CD4-positive, alpha-beta memory T cell (primary cell): ENCODE results near the gene MTPN. TPM values are rescaled to one million over a fixed set of nuclear protein-coding genes. Genes with fewer than 3 reads are reported as not detected.

Experiments
- CTCF ChIA-PET: fragments of 350-600 bp; sonication (Branson Sonifier 250); formaldehyde crosslinking; loops from one replicate; lab custom pipeline; 2021; ENCODE audit warnings: inconsistent platforms; ENCODE audit not compliant: partially characterized antibody; lab: Charles Lee
- POLR2A ChIA-PET: fragments of 350-600 bp; sonication (Branson Sonifier 250); formaldehyde crosslinking; loops from one replicate; lab custom pipeline; 2021; ENCODE audit not compliant: partially characterized antibody; lab: Charles Lee
- DNase-seq, 5 donors: peaks; one replicate each; pipeline versions ENCODE4 v3.0.0 to v3.0.0-alpha.2; 2020 to 2022; ENCODE audit warnings: mixed read lengths in 1 of 5
- H3K27ac ChIP-seq: one replicate; pipeline ENCODE4 v1.7.0; 2013; ENCODE audit warnings: low read depth, low read length
- H3K27me3 ChIP-seq: 2 replicates; pipeline ENCODE4 v1.7.0; 2013; ENCODE audit warnings: mild to moderate bottlenecking, low read length, moderate library complexity; ENCODE audit not compliant: insufficient read depth
- H3K36me3 ChIP-seq: 2 replicates; pipeline ENCODE4 v1.7.0; 2013; ENCODE audit warnings: mild to moderate bottlenecking, low read length, moderate library complexity; ENCODE audit not compliant: insufficient read depth
- H3K4me1 ChIP-seq: 2 replicates; pipeline ENCODE4 v1.7.0; 2013; ENCODE audit warnings: mild to moderate bottlenecking, low read length, moderate library complexity; ENCODE audit not compliant: insufficient read depth
- H3K4me3 ChIP-seq, 2 donors: one replicate each; pipeline ENCODE4 v1.7.0; 2013; ENCODE audit warnings: low read length in 2 of 2, mild to moderate bottlenecking in 1 of 2
- H3K9me3 ChIP-seq, 2 donors: one replicate each; pipeline ENCODE4 v1.7.0; 2013; ENCODE audit warnings: low read length in 2 of 2, control low read depth in 1 of 2; ENCODE audit not compliant: control insufficient read depth in 1 of 2
- H3K27ac Mint-ChIP-seq, 7 donors: one replicate each; pipeline ENCODE4 v1.8.0; 2020 to 2021; ENCODE audit warnings: mixed read lengths in 7 of 7, mild to moderate bottlenecking in 6 of 7, inconsistent platforms in 3 of 7, moderate library complexity in 3 of 7
- H3K27me3 Mint-ChIP-seq, 2 donors: one replicate each; pipeline ENCODE4 v1.8.0; 2020 to 2021; ENCODE audit warnings: mixed read lengths in 2 of 2
- H3K36me3 Mint-ChIP-seq, 2 donors: one replicate each; pipeline ENCODE4 v1.8.0; 2020 to 2021; ENCODE audit warnings: mixed read lengths in 2 of 2, inconsistent platforms in 1 of 2, mild to moderate bottlenecking in 1 of 2
- H3K4me1 Mint-ChIP-seq, 4 donors: one replicate each; pipeline ENCODE4 v1.8.0; 2020 to 2021; ENCODE audit warnings: mixed read lengths in 4 of 4, mild to moderate bottlenecking in 1 of 4
- H3K4me3 Mint-ChIP-seq, 8 donors: one replicate each; pipeline ENCODE4 v1.8.0; 2020 to 2021; ENCODE audit warnings: mixed read lengths in 8 of 8, mild to moderate bottlenecking in 7 of 8, moderate library complexity in 6 of 8, inconsistent platforms in 3 of 8
- H3K9me3 Mint-ChIP-seq, 8 donors: one replicate each; pipeline ENCODE4 v1.8.0; 2020 to 2021; ENCODE audit warnings: mixed read lengths in 8 of 8, mild to moderate bottlenecking in 5 of 8, inconsistent platforms in 3 of 8, moderate library complexity in 1 of 8
- intact Hi-C: fragments of 100-400 bp; cut with micrococcal nuclease; formaldehyde crosslinking; loops from one replicate; pipeline ENCODE4 v1.15.1; 2023
- polyA plus RNA-seq, 2 donors: library from polyadenylated mRNA; unstranded; fragments of 300-500 nt; fragmentation: Illumina TruSeq; gene quantifications; one replicate each; pipeline ENCODE4 v1.2.3, GENCODE V29; 2021
- total RNA-seq, 2 experiments: library from RNA; stranded (reverse); gene quantifications; one replicate each; pipeline ENCODE4 v1.2.3, GENCODE V29; 2021

MTPN gene
- total and polyA plus RNA-seq, 4 experiments from 2014 or later, result 63.6 to 105 (median 83.8) TPM

DNA sequence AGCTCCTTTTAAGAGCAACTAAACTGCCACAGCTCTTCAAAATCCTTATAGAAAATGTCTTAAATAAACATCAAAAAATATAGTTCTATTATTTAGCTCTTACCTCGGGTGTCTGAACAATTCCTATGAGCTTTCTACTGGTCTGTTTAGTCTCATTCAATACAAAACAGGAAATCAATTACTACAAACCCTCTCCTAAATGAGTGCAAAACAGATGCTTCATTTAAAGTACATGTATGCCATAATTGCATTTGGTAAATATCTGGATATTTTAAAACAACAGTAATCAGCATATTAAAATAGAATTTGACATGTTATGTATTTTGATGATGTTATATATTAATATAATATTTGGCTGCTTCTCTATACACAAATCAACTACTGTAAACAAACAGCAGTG is 38.5 kb upstream of the MTPN start:
- Histone ChIP-seq H3K27ac (no peak overlapping the region), H3K4me3 (no peak overlapping the region), H3K9me3 (no peaks in the 10 kb centered on the region), H3K4me1 (no peaks in the 10 kb centered on the region), H3K36me3 (no peaks in the 10 kb centered on the region), H3K27me3 (no peaks in the 10 kb centered on the region)
- H3K27ac Mint-ChIP-seq, result no peak overlapping the region
- no peaks in the 10 kb centered on the region for H3K36me3 Mint-ChIP-seq
- ChIA-PET POLR2A (no interaction called here), CTCF (interaction anchor here (1.7 to 2.0 kb wide), 2 partner anchors 11 to 215 kb away, joined by 4 to 10 read pairs; no protein-coding TSS in a partner anchor)
- peaks cover 0 to 8% (median 4%) of the 10 kb centered on the region in 4 donors for H3K4me1 Mint-ChIP-seq
- no peak overlapping the region for H3K4me3 Mint-ChIP-seq
- no peaks in the 10 kb centered on the region for H3K9me3 Mint-ChIP-seq
- H3K27me3 Mint-ChIP-seq, result no peaks in the 10 kb centered on the region
- DNase-seq, result no peak
- intact Hi-C loops, result no loop called here

DNA sequence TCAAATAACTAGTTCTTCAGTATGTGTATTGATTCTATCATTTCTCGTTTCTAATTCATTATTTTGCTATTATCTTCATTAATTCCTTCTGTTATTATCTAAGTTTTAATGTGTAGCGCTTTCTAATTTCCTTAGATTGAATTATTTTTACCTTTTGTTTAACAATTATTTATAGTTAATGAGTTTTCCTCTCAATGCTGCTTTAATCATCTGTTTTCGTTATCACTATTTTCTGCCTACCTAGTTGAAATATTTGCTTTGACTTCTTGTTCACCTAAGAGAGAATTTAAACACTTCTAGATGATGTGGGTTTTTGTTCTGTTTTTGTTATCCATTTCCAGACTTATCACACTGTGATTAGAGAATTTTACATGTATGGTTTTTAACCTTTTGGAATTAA is 37.5 kb upstream of the MTPN start:
- H3K36me3 Mint-ChIP-seq, result no peaks in the 10 kb centered on the region
- ChIA-PET POLR2A (no interaction called here), CTCF (interaction anchor here (1.7 to 2.0 kb wide), 2 partner anchors 12 to 214 kb away, joined by 4 to 10 read pairs; no protein-coding TSS in a partner anchor)
- no peaks in the 10 kb centered on the region for H3K36me3 ChIP-seq
- H3K27me3 Mint-ChIP-seq, result no peaks in the 10 kb centered on the region
- no peak overlapping the region for H3K27ac Mint-ChIP-seq
- no peak for DNase-seq
- no peak overlapping the region for H3K27ac ChIP-seq
- no peaks in the 10 kb centered on the region for H3K4me1 ChIP-seq
- no peaks in the 10 kb centered on the region for H3K27me3 ChIP-seq
- no peaks in the 10 kb centered on the region for H3K9me3 Mint-ChIP-seq
- intact Hi-C loops, result no loop called here
- no peaks in the 10 kb centered on the region for H3K9me3 ChIP-seq
- no peak overlapping the region for H3K4me3 Mint-ChIP-seq
- no peak overlapping the region for H3K4me3 ChIP-seq
- H3K4me1 Mint-ChIP-seq, result peaks cover 0 to 8% (median 4%) of the 10 kb centered on the region in 4 donors

DNA sequence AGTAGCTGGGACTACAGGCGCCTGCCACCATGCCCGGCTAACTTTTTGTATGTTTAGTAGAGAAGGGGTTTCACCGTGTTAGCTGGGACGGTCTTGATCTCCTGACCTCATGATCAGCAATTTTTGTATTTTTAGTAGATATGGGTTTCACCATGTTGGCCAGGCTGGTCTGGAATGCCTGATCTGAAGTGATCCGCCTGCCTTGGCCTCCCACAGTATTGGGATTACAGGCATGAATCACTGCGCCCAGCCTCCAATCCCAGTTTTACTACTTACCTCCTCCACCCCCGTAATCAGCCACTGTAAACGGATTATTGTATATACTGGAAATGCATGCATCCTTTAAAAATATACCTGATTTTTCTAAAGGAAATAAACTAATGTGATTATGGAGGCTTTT is 35.1 kb upstream of the MTPN start:
- Mint-ChIP-seq H3K9me3 (no peaks in the 10 kb centered on the region), H3K4me3 (no peak overlapping the region), H3K27ac (no peak overlapping the region), H3K27me3 (no peaks in the 10 kb centered on the region), H3K4me1 (peaks cover 0 to 11% (median 7%) of the 10 kb centered on the region in 4 donors), H3K36me3 (no peaks in the 10 kb centered on the region)
- H3K4me3 ChIP-seq, result no peak overlapping the region
- H3K36me3 ChIP-seq, result no peaks in the 10 kb centered on the region
- no peak for DNase-seq
- CTCF ChIA-PET, result interaction anchor here (2.0 to 10.7 kb wide), 3 partner anchors 18 to 351 kb away, joined by 4 to 187 read pairs (median 27); no protein-coding TSS in a partner anchor
- no peak overlapping the region for H3K27ac ChIP-seq
- POLR2A ChIA-PET, result interaction anchor here (0.6 to 1.4 kb wide), 3 partner anchors 46 to 211 kb away, joined by 3 to 4 read pairs (median 3); no protein-coding TSS in a partner anchor
- H3K4me1 ChIP-seq, result peaks cover 7% of the 10 kb centered on the region
- no peaks in the 10 kb centered on the region for H3K27me3 ChIP-seq
- intact Hi-C loops, result no loop called here
- no peaks in the 10 kb centered on the region for H3K9me3 ChIP-seq

DNA sequence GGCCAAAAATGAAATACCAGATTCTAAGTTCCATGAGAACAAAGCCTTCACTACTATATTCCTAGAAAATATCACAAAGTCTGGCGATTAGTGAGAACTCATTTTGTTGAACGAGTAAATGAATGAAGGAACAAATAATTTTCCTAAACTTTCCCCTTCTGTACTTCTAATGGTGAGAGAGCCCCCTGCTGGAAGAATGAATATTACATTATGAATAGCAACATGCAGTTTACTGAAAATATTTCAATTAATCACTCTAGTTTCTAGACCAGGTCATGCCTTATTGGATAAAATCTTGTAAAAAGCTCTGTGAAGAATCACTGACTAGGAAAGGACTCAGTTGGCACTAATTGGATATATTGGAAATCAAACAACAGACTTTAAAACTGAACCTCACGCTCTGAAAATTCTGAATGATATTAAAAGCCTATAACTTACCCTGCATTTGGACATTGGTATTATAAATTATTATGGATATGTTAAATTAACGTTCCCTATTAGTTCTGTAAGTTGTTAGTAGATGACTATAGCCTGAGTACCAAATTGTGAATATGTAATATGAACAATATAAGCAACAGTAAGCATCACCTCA is 32.4 kb upstream of the MTPN start:
- Histone ChIP-seq H3K27me3 (no peaks in the 10 kb centered on the region), H3K36me3 (no peaks in the 10 kb centered on the region), H3K9me3 (no peaks in the 10 kb centered on the region), H3K4me1 (peaks cover 7% of the 10 kb centered on the region), H3K4me3 (no peak overlapping the region), H3K27ac (no peak overlapping the region)
- Mint-ChIP-seq H3K4me1 (peaks cover 0 to 8% (median 6%) of the 10 kb centered on the region in 4 donors), H3K27me3 (no peaks in the 10 kb centered on the region), H3K27ac (no peak overlapping the region), H3K9me3 (peaks cover 0 to 4% (median 0%) of the 10 kb centered on the region in 8 donors), H3K4me3 (no peak overlapping the region), H3K36me3 (peaks cover 0 to 3% of the 10 kb centered on the region in 2 donors)
- intact Hi-C loops, result loop anchor here (1.0 to 5.0 kb wide), 4 partner anchors 208 to 729 kb away; partner anchors contain the start of gene STMP1
- POLR2A ChIA-PET, result interaction anchor here (0.7 kb wide), 1 partner anchor 50 kb away, joined by 3 read pairs; no protein-coding TSS in a partner anchor
- CTCF ChIA-PET, result interaction anchor here (1.0 to 10.7 kb wide), 19 partner anchors 9 to 735 kb away, joined by 3 to 187 read pairs (median 4); partner anchors contain the start of gene STMP1
- peak in 4 of 5 donors; percentile 29 to 59 (median 50) for DNase-seq

DNA sequence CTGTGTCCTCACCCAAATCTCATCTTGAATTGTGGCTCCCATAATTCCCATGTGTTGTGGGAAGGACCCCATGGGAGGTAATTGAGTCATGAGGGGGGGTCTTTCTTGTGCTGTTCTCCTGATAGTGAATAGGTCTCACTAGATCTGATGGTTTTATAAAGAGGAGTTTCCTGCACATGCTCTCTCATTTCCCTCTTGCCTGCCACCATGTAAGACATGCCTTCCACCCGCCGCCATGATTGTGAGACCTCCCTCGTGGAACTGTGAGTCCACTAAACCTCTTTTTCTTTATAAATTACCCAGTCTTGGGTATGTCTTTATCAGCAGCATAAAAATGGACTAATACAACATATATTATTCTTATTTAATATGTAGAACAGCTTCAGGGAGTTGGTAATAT is 29.0 kb upstream of the MTPN start:
- peaks cover 3 to 7% of the 10 kb centered on the region in 2 donors for H3K36me3 Mint-ChIP-seq
- CTCF ChIA-PET, result interaction anchor here (10.7 kb wide), 1 partner anchor 206 kb away, joined by 187 read pairs; no protein-coding TSS in a partner anchor
- Histone ChIP-seq H3K27me3 (no peaks in the 10 kb centered on the region), H3K36me3 (no peaks in the 10 kb centered on the region), H3K4me1 (peaks cover 7% of the 10 kb centered on the region), H3K9me3 (no peaks in the 10 kb centered on the region), H3K4me3 (no peak overlapping the region), H3K27ac (no peak overlapping the region)
- POLR2A ChIA-PET, result no interaction called here
- no peak overlapping the region for H3K4me3 Mint-ChIP-seq
- no peak for DNase-seq
- no peaks in the 10 kb centered on the region for H3K27me3 Mint-ChIP-seq
- H3K4me1 Mint-ChIP-seq, result peaks cover 0 to 8% (median 3%) of the 10 kb centered on the region in 4 donors
- H3K27ac Mint-ChIP-seq, result no peak overlapping the region
- H3K9me3 Mint-ChIP-seq, result peaks cover 0 to 4% (median 0%) of the 10 kb centered on the region in 8 donors
- intact Hi-C loops, result loop anchor here (5.0 kb wide), 1 partner anchor 344 kb away; the partner anchor contains the start of gene STMP1

DNA sequence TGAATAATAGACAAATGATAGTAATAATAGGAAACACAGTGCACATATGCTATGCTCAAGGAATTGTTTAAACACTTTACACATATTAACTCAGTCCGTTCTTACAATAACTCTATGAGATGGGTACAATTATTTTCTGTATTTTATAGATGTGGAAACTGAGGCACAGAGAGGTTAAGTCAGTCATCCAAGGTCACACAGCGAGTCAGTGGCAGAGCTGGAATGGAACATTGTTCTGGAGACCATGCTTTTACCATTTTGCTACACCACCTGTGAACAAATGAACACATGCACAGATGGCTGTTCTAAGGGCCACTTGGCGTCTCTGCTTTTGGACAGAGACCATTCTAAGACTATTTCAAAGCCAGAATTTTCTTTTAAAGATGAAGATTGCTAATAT is 26.9 kb upstream of the MTPN start:
- H3K4me3 Mint-ChIP-seq, result no peak overlapping the region
- Histone ChIP-seq H3K9me3 (no peaks in the 10 kb centered on the region), H3K4me3 (no peak overlapping the region), H3K36me3 (no peaks in the 10 kb centered on the region), H3K27ac (no peak overlapping the region), H3K27me3 (no peaks in the 10 kb centered on the region), H3K4me1 (peaks cover 2% of the 10 kb centered on the region)
- H3K27me3 Mint-ChIP-seq, result no peaks in the 10 kb centered on the region
- CTCF ChIA-PET, result interaction anchor here (1.5 to 10.7 kb wide), 2 partner anchors 20 to 204 kb away, joined by 3 to 187 read pairs; no protein-coding TSS in a partner anchor
- peaks cover 0 to 2% (median 0%) of the 10 kb centered on the region in 4 donors for H3K4me1 Mint-ChIP-seq
- DNase-seq, result no peak
- H3K9me3 Mint-ChIP-seq, result peaks cover 0 to 4% (median under 1%) of the 10 kb centered on the region in 8 donors
- intact Hi-C loops, result no loop called here
- H3K27ac Mint-ChIP-seq, result no peak overlapping the region
- peaks cover 3 to 13% of the 10 kb centered on the region in 2 donors for H3K36me3 Mint-ChIP-seq
- POLR2A ChIA-PET, result no interaction called here

DNA sequence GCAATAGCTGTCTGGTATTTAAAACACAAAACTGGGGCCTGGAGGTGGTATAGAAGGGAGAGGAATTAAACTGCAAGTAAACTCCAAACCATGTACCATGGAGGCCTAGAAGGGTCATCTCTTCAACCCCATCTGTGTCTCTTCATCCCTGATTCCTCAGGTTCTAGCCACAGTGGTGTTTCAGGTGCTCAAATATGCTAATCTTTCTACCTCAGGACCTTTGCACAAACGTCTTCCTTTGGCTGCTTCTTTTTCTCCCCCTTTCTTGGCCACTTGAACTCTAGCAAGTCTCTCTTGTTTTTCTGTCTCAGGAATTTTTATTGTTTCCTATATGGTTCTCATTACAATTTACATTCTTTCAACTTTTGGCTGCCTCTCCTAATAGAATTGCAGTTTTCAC is 25.6 kb upstream of the MTPN start:
- Mint-ChIP-seq H3K4me1 (no peaks in the 10 kb centered on the region), H3K27ac (no peak overlapping the region), H3K9me3 (peaks cover 0 to 4% (median under 1%) of the 10 kb centered on the region in 8 donors), H3K27me3 (no peaks in the 10 kb centered on the region), H3K36me3 (peaks cover 3 to 18% of the 10 kb centered on the region in 2 donors), H3K4me3 (no peak overlapping the region)
- intact Hi-C loops, result no loop called here
- Histone ChIP-seq H3K9me3 (no peaks in the 10 kb centered on the region), H3K4me3 (no peak overlapping the region), H3K27ac (no peak overlapping the region), H3K36me3 (no peaks in the 10 kb centered on the region), H3K4me1 (no peaks in the 10 kb centered on the region), H3K27me3 (no peaks in the 10 kb centered on the region)
- DNase-seq, result no peak
- ChIA-PET POLR2A (no interaction called here), CTCF (no interaction called here)
